Thyroid gland (tissue), 4 donors: ENCODE measurements around the gene SENP5.

ENCODE experiments used
- POLR2A ChIP-seq, 2 donors: fragments of 450-650 bp; IDR thresholded peaks; one replicate each; pipeline ENCODE4 v1.6.1; 2017; ENCODE audit warnings: antibody characterized with exemption in 2 of 2, mild to moderate bottlenecking in 2 of 2, moderate library complexity in 1 of 2
- TF ChIP-seq, protein P1 (sequence below), 6 experiments: fragments of 200-600 bp in 3 of 6; fragments of 450-650 bp in 3 of 6; sonication (generic) in 3 of 6; IDR thresholded peaks; one replicate each; pipeline ENCODE4 v1.5.1; 2016 to 2019; ENCODE audit warnings: antibody characterized with exemption in 6 of 6, mild to moderate bottlenecking in 2 of 6, inconsistent platforms in 1 of 6, moderate library complexity in 1 of 6

DNA sequence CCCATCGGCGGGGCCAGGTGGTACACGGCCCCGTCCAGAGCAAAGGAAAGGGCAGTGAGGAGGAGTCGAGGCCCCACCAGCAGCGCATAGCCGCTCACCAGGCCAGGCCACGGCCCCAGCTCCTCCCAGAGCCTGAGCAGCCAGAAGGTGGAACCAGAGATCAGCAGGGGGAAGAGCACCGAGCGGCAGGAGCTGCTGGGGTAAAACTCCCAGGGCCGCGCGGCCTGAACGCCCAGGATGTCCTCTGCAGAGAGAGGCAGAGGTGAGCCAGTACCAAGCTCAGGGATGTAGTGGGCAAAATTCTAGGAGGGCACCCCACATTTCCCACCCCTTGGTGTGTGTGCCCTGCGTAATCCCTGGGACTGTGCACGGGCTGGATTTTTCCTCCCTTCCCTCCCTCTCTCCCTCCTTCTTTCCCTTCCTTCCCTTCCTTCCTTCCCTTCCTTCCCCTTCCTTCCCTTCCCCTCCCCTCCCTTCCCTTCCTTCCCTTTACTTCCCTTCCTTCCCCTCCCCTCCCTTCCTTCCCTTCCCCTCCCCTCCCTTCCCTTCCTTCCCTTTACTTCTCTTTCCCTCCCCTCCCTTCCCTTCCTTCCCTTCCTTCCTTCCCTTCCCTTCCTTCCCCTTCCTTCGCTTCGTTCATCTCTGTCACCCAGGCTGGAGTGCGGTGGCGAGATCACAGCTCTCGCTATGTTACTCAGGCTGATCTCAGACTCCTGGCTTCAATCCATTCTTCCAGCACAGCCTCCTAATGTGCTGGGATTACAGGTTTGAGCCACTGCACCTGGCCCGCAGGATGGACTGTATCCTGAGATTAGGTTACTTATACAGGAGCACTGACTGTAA, 80.9 kb downstream of the SENP5 start:
- TF ChIP-seq, protein P1, sequence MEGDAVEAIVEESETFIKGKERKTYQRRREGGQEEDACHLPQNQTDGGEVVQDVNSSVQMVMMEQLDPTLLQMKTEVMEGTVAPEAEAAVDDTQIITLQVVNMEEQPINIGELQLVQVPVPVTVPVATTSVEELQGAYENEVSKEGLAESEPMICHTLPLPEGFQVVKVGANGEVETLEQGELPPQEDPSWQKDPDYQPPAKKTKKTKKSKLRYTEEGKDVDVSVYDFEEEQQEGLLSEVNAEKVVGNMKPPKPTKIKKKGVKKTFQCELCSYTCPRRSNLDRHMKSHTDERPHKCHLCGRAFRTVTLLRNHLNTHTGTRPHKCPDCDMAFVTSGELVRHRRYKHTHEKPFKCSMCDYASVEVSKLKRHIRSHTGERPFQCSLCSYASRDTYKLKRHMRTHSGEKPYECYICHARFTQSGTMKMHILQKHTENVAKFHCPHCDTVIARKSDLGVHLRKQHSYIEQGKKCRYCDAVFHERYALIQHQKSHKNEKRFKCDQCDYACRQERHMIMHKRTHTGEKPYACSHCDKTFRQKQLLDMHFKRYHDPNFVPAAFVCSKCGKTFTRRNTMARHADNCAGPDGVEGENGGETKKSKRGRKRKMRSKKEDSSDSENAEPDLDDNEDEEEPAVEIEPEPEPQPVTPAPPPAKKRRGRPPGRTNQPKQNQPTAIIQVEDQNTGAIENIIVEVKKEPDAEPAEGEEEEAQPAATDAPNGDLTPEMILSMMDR (IDR thresholded peaks at IDR 0.05), result no peak
- no peak for TF ChIP-seq POLR2A (IDR thresholded peaks at IDR 0.05)
